ENCODE measurements around the gene ABHD15. TPM values are rescaled to one million over a fixed set of nuclear protein-coding genes. Genes with fewer than 3 reads are reported as not detected.

ABHD15 gene
- 10 to 100 TPM in 3 of 4 donors, 1 to 10 TPM in 1; 6.8 to 18.3 (median 11.9) TPM for total RNA-seq

GRCh38 chr17:29566473-29567303, at the start of gene ABHD15:
TSS of gene ABHD15 (minus strand) at chr17:29567037. CDS start at chr17:29566966, 71 bp downstream.
- intact Hi-C loops (cut with DNase I) = no loop called here
- no peaks in the 10 kb centered on the region for H3K27me3 ChIP-seq
- TF ChIP-seq POLR2A (IDR thresholded peaks at IDR 0.05; ENCODE audit: low read depth) = no peak
- TF ChIP-seq CTCF (IDR thresholded peaks at IDR 0.05) = peak in 1 of 3 experiments; percentile 14
- no peak for TF ChIP-seq EP300 (IDR thresholded peaks at IDR 0.05)
- peak; percentile 53 to 90 for TF ChIP-seq POLR2AphosphoS5 (IDR thresholded peaks at IDR 0.05)
- H3K36me3 ChIP-seq = peaks cover 4 to 24% (median 10%) of the 10 kb centered on the region in 4 donors
- H3K4me1 ChIP-seq = peaks cover 28 to 76% (median 55%) of the 10 kb centered on the region in 4 donors
- H3K9me3 ChIP-seq = no peaks in the 10 kb centered on the region
- H3K27ac ChIP-seq (replicated peaks in 1 of 4) = peak within 1 kb of the TSS; percentile 85 to 91 (median 89)
- 3% methylated on average over 45 of the region's 94 CpGs for WGBS
- H3K4me3 ChIP-seq = peak within 1 kb of the TSS; percentile 68 to 78 (median 71)
- no peak for DNase-seq (ENCODE audit: extremely low spot score)

- Histone ChIP-seq H3K4me1 (peaks cover 81 to 83% (median 81%) of the 10 kb centered on the region in 4 donors), H3K36me3 (no peaks in the 10 kb centered on the region), H3K27me3 (peaks cover 0 to 6% (median 0%) of the 10 kb centered on the region in 4 donors), H3K27ac (replicated peaks in 1 of 4) (peak overlapping the region; percentile 32 to 72 (median 66)), H3K4me3 (peak overlapping the region; percentile 48 to 55 (median 50)), H3K9me3 (no peaks in the 10 kb centered on the region)
- 17% methylated on average over 15 of the region's 74 CpGs for WGBS
- intact Hi-C loops (cut with DNase I) = loop anchor here (5.0 to 10.0 kb wide), 2 partner anchors 33 to 159 kb away; no protein-coding TSS in a partner anchor
- TF ChIP-seq POLR2A (IDR thresholded peaks at IDR 0.05; ENCODE audit: low read depth) = no peak
- no peak for TF ChIP-seq EP300 (IDR thresholded peaks at IDR 0.05)
- peak; percentile 79 to 86 for TF ChIP-seq POLR2AphosphoS5 (IDR thresholded peaks at IDR 0.05)
- no peak for TF ChIP-seq CTCF (IDR thresholded peaks at IDR 0.05)
- peak; percentile 96 for DNase-seq (ENCODE audit: extremely low spot score)
These were observed 48.9 kb upstream of the ABHD15 start for GRCh38 chr17:29615492-29616299.

GRCh38 chr17:29615048-29615385, 48.2 kb upstream of the ABHD15 start:
- peak overlapping the region; percentile 32 to 72 (median 66) for H3K27ac ChIP-seq (replicated peaks in 1 of 4)
- peaks cover 74 to 76% (median 75%) of the 10 kb centered on the region in 4 donors for H3K4me1 ChIP-seq
- intact Hi-C loops (cut with DNase I) = loop anchor here (5.0 to 10.0 kb wide), 2 partner anchors 33 to 160 kb away; no protein-coding TSS in a partner anchor

More at GRCh38 chr17:29615048-29615385, 48.2 kb upstream of the ABHD15 start:
- no peaks in the 10 kb centered on the region for H3K36me3 ChIP-seq
- H3K27me3 ChIP-seq = peaks cover 0 to 6% (median 0%) of the 10 kb centered on the region in 4 donors
- DNase-seq (ENCODE audit: extremely low spot score) = no peak
- WGBS = 35% methylated on average over 15 of the region's 15 CpGs
- H3K9me3 ChIP-seq = no peaks in the 10 kb centered on the region
- peak overlapping the region; percentile 48 to 55 (median 50) for H3K4me3 ChIP-seq
- no peak for TF ChIP-seq CTCF (IDR thresholded peaks at IDR 0.05)
- no peak for TF ChIP-seq POLR2AphosphoS5 (IDR thresholded peaks at IDR 0.05)
- TF ChIP-seq POLR2A (IDR thresholded peaks at IDR 0.05; ENCODE audit: low read depth) = no peak
- no peak for TF ChIP-seq EP300 (IDR thresholded peaks at IDR 0.05)
